Measurements from ENCODE around the gene SLC2A6. TPM values are rescaled to one million over a fixed set of nuclear protein-coding genes. Genes with fewer than 3 reads are reported as not detected.

SLC2A6 gene
- total RNA-seq, 1 experiment from 2014 or later = 10.7 TPM

DNA sequence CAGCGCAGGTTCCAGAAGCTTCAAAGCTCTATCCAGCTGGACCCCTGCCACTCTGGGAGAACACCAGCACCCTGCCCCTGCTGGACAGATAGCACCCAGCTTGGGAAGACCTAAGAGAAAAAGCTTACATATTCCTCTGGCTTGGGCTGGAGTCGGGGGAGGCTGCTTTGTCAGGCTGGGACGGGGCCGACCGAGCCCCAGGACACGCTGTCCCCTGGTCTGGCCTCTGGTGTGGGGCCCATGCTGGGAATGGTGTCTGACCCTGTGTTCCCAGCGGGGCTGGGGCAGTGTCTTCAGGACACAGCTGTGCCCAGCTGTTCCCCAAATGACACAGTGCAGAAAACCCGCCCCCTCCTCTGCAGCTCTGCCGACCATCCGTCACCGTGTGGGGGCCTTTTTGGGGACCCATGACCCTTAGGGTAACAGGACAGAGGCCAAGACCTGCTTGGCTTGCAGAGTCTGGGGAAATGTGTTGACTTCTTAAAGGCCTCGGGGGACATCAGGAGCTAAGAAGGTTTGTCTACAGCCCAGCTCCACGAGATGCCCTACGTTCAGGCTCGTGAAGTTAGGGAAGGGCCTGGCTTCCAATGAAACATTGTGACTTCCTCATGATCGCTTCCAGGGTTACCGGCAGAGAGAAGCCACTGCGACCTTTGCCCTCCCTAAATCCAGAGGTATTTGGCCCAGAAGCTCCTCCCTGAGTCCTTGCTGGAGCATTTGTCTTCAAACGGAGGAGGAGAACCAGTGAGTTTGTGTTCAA, 20.4 kb upstream of the SLC2A6 start:
- no TSS peak for BruUV-seq (replicated peaks)
- CTCF ChIA-PET = interaction anchor here (1.0 kb wide), 1 partner anchor 13 kb away, joined by 3 read pairs; no protein-coding TSS in a partner anchor

More for the DNA sequence above, 20.4 kb upstream of the SLC2A6 start:
- ChIA-PET POLR2A (no interaction called here), RAD21 (ENCODE audit: low non-redundant PET in 1 of 2, low total read pairs in 2 of 2, uncharacterized antibody in 2 of 2, unreplicated experiment in 2 of 2) (no interaction called here)
- H3K9me2 ChIP-seq (ENCODE audit: insufficient read depth) = no peaks in the 10 kb centered on the region
- DNase-seq (ENCODE audit: low read depth, low spot score) (no peak), ATAC-seq (no peak)
- H3K4me1 ChIP-seq (ENCODE audit: control insufficient read depth in 1 of 2, insufficient read depth in 2 of 2, low read length in 2 of 2) = no peaks in the 10 kb centered on the region
- H2AFZ ChIP-seq (ENCODE audit: low read depth, low read length, poor library complexity, severe bottlenecking) = no peak overlapping the region
- TF ChIP-seq, protein P1, sequence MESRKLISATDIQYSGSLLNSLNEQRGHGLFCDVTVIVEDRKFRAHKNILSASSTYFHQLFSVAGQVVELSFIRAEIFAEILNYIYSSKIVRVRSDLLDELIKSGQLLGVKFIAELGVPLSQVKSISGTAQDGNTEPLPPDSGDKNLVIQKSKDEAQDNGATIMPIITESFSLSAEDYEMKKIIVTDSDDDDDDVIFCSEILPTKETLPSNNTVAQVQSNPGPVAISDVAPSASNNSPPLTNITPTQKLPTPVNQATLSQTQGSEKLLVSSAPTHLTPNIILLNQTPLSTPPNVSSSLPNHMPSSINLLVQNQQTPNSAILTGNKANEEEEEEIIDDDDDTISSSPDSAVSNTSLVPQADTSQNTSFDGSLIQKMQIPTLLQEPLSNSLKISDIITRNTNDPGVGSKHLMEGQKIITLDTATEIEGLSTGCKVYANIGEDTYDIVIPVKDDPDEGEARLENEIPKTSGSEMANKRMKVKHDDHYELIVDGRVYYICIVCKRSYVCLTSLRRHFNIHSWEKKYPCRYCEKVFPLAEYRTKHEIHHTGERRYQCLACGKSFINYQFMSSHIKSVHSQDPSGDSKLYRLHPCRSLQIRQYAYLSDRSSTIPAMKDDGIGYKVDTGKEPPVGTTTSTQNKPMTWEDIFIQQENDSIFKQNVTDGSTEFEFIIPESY (IDR thresholded peaks at IDR 0.05; ENCODE audit: extremely low read depth, insufficient replicate concordance, low read length) = no peak
- TF ChIP-seq TCF7L2 (IDR thresholded peaks at IDR 0.05; ENCODE audit: borderline replicate concordance, extremely low read depth, insufficient read depth, insufficient read length) (no peak), SRF (IDR thresholded peaks at IDR 0.05; ENCODE audit: low read depth) (no peak), POLR2A (IDR thresholded peaks at IDR 0.05; ENCODE audit: borderline replicate concordance, extremely low read depth, insufficient read depth, insufficient read length) (no peak), POLR2AphosphoS5 (IDR thresholded peaks at IDR 0.05; ENCODE audit: low read depth, low read length) (no peak), ZNF274 (IDR thresholded peaks at IDR 0.05; ENCODE audit: low read depth, low read length) (no peak)
- no peaks in the 10 kb centered on the region for H3K36me3 ChIP-seq (ENCODE audit: control insufficient read depth in 1 of 2, insufficient read depth in 2 of 2, low read length in 2 of 2)
- no peak overlapping the region for H3K4me3 ChIP-seq (replicated peaks in 1 of 2; ENCODE audit: low read depth in 1 of 2, low read length in 2 of 2)
- no peak overlapping the region for H3K27ac ChIP-seq (ENCODE audit: low read depth, low read length)
- H3K27me3 ChIP-seq (ENCODE audit: insufficient read depth, low read length) = no peaks in the 10 kb centered on the region; the same call in 1 of the 2 replicates
- no peaks in the 10 kb centered on the region for H4K20me1 ChIP-seq (ENCODE audit: insufficient read depth)
- intact Hi-C loops (cut with micrococcal nuclease) = no loop called here
- H3K4me2 ChIP-seq (ENCODE audit: low read length) = no peak overlapping the region
- peaks cover 8 to 18% of the 10 kb centered on the region in 2 experiments for H3K9me3 ChIP-seq (ENCODE audit: control insufficient read depth in 1 of 2, insufficient read depth in 1 of 2, low read depth in 1 of 2, low read length in 2 of 2)
- H3K9ac ChIP-seq (ENCODE audit: low read length) = no peak overlapping the region
- no peaks in the 10 kb centered on the region for H3K79me2 ChIP-seq (ENCODE audit: insufficient read depth, low read length)

Measured in HCT116 (cell line).